GM21723 (cell line): ENCODE data around the gene XPOT.

Source experiments
- ATAC-seq: cut with Tn5 transposase; IDR thresholded peaks from one replicate; pipeline ENCODE4 v1.9.1; 2021; ENCODE audit warnings: mild to moderate bottlenecking, moderate library complexity; ENCODE audit not compliant: unreplicated experiment

The XPOT gene

GRCh38 chr12:64461634-64462414 lies 57.6 kb downstream of the XPOT start:
- no peak for ATAC-seq

- no peak for ATAC-seq
Observed at GRCh38 chr12:64466178-64466577, 62.0 kb downstream of the XPOT start.

GRCh38 chr12:64468966-64469365 lies 64.8 kb downstream of the XPOT start:
- no peak for ATAC-seq

- ATAC-seq: no peak
Observed at GRCh38 chr12:64469455-64470142, 65.4 kb downstream of the XPOT start.

- ATAC-seq: no peak
Observed at GRCh38 chr12:64470495-64470894, 66.3 kb downstream of the XPOT start.

- no peak for ATAC-seq
Observed at GRCh38 chr12:64473176-64473575, 69.0 kb downstream of the XPOT start.

- ATAC-seq: no peak
Observed at GRCh38 chr12:64475518-64475917, 71.3 kb downstream of the XPOT start.

- no peak for ATAC-seq
Observed at GRCh38 chr12:64476844-64477243, 72.7 kb downstream of the XPOT start.

GRCh38 chr12:64478661-64479060 lies 74.5 kb downstream of the XPOT start:
- no peak for ATAC-seq

- ATAC-seq: no peak
Observed at GRCh38 chr12:64480148-64480547, 76.0 kb downstream of the XPOT start.

GRCh38 chr12:64486657-64487056 lies 82.5 kb downstream of the XPOT start:
- ATAC-seq: no peak

GRCh38 chr12:64491718-64492117 lies 87.5 kb downstream of the XPOT start:
- no peak for ATAC-seq

- ATAC-seq: no peak
Observed at GRCh38 chr12:64493513-64493912, 89.3 kb downstream of the XPOT start.

GRCh38 chr12:64494998-64495729 lies 91.0 kb downstream of the XPOT start:
- no peak for ATAC-seq

GRCh38 chr12:64496839-64497400 lies 92.7 kb downstream of the XPOT start:
- no peak for ATAC-seq

GRCh38 chr12:64497484-64497883 lies 93.3 kb downstream of the XPOT start:
- no peak for ATAC-seq

- no peak for ATAC-seq
Observed at GRCh38 chr12:64497903-64498302, 93.7 kb downstream of the XPOT start.

GRCh38 chr12:64500394-64500793 lies 96.2 kb downstream of the XPOT start:
- no peak for ATAC-seq
